ENCODE measurements around the gene TRIM39.
A peak's percentile ranks its signal among the peaks of the same experiment; 100 is the strongest.

Gene TRIM39

GRCh38 chr6:30326526-30327231, at the start of gene TRIM39 (continued):
- TF ChIP-seq, protein P1, sequence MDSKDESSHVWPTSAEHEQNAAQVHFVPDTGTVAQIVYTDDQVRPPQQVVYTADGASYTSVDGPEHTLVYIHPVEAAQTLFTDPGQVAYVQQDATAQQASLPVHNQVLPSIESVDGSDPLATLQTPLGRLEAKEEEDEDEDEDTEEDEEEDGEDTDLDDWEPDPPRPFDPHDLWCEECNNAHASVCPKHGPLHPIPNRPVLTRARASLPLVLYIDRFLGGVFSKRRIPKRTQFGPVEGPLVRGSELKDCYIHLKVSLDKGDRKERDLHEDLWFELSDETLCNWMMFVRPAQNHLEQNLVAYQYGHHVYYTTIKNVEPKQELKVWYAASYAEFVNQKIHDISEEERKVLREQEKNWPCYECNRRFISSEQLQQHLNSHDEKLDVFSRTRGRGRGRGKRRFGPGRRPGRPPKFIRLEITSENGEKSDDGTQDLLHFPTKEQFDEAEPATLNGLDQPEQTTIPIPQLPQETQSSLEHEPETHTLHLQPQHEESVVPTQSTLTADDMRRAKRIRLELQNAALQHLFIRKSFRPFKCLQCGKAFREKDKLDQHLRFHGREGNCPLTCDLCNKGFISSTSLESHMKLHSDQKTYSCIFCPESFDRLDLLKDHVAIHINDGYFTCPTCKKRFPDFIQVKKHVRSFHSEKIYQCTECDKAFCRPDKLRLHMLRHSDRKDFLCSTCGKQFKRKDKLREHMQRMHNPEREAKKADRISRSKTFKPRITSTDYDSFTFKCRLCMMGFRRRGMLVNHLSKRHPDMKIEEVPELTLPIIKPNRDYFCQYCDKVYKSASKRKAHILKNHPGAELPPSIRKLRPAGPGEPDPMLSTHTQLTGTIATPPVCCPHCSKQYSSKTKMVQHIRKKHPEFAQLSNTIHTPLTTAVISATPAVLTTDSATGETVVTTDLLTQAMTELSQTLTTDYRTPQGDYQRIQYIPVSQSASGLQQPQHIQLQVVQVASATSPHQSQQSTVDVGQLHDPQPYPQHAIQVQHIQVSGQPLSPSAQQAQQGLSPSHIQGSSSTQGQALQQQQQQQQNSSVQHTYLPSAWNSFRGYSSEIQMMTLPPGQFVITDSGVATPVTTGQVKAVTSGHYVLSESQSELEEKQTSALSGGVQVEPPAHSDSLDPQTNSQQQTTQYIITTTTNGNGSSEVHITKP (tag by site-specific recombination; IDR thresholded peaks at IDR 0.05) = peak; percentile 4; the same call in 1 of the 2 replicates
- TF ChIP-seq SP3 (tag by site-specific recombination; IDR thresholded peaks at IDR 0.05) (peak; percentile 43; the same call in 1 of the 2 replicates), BCL11B (tag by site-specific recombination; IDR thresholded peaks at IDR 0.05; ENCODE audit: low read depth) (no peak), ZNF585B (tag by site-specific recombination; IDR thresholded peaks at IDR 0.05) (no peak), ZNF362 (tag by site-specific recombination; IDR thresholded peaks at IDR 0.05) (no peak), ZNF146 (tag by site-specific recombination; IDR thresholded peaks at IDR 0.05) (no peak), ZNF324 (tag by site-specific recombination; IDR thresholded peaks at IDR 0.05) (no peak), PRDM1 (tag by site-specific recombination; IDR thresholded peaks at IDR 0.05) (no peak), ZNF514 (tag by site-specific recombination; IDR thresholded peaks at IDR 0.05) (no peak), ZNF16 (tag by site-specific recombination; IDR thresholded peaks at IDR 0.05; ENCODE audit: low read depth) (no peak), ZSCAN16 (tag by site-specific recombination; IDR thresholded peaks at IDR 0.05) (no peak), ZNF148 (tag by site-specific recombination; IDR thresholded peaks at IDR 0.05; ENCODE audit: borderline replicate concordance) (no peak), ZBTB44 (tag by site-specific recombination; IDR thresholded peaks at IDR 0.05) (0 out of 2 replicates have a peak, but pooled peaks have one; percentile 32), IKZF3 (tag by site-specific recombination; IDR thresholded peaks at IDR 0.05) (no peak), ZNF391 (tag by site-specific recombination; IDR thresholded peaks at IDR 0.05; ENCODE audit: borderline replicate concordance, low read depth) (no peak)
- TF ChIP-seq, protein P2, sequence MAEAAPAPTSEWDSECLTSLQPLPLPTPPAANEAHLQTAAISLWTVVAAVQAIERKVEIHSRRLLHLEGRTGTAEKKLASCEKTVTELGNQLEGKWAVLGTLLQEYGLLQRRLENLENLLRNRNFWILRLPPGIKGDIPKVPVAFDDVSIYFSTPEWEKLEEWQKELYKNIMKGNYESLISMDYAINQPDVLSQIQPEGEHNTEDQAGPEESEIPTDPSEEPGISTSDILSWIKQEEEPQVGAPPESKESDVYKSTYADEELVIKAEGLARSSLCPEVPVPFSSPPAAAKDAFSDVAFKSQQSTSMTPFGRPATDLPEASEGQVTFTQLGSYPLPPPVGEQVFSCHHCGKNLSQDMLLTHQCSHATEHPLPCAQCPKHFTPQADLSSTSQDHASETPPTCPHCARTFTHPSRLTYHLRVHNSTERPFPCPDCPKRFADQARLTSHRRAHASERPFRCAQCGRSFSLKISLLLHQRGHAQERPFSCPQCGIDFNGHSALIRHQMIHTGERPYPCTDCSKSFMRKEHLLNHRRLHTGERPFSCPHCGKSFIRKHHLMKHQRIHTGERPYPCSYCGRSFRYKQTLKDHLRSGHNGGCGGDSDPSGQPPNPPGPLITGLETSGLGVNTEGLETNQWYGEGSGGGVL (tag by site-specific recombination; IDR thresholded peaks at IDR 0.05) = no peak
- TF ChIP-seq, protein P3, sequence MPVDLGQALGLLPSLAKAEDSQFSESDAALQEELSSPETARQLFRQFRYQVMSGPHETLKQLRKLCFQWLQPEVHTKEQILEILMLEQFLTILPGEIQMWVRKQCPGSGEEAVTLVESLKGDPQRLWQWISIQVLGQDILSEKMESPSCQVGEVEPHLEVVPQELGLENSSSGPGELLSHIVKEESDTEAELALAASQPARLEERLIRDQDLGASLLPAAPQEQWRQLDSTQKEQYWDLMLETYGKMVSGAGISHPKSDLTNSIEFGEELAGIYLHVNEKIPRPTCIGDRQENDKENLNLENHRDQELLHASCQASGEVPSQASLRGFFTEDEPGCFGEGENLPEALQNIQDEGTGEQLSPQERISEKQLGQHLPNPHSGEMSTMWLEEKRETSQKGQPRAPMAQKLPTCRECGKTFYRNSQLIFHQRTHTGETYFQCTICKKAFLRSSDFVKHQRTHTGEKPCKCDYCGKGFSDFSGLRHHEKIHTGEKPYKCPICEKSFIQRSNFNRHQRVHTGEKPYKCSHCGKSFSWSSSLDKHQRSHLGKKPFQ (tag by site-specific recombination; IDR thresholded peaks at IDR 0.05) = no peak
- TF ChIP-seq, protein P4, sequence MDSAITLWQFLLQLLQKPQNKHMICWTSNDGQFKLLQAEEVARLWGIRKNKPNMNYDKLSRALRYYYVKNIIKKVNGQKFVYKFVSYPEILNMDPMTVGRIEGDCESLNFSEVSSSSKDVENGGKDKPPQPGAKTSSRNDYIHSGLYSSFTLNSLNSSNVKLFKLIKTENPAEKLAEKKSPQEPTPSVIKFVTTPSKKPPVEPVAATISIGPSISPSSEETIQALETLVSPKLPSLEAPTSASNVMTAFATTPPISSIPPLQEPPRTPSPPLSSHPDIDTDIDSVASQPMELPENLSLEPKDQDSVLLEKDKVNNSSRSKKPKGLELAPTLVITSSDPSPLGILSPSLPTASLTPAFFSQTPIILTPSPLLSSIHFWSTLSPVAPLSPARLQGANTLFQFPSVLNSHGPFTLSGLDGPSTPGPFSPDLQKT (IDR thresholded peaks at IDR 0.05; ENCODE audit: borderline replicate concordance, low read depth, low read length) = peak; percentile 79; the same call in 1 of the 2 replicates
- TF ChIP-seq, protein P5, sequence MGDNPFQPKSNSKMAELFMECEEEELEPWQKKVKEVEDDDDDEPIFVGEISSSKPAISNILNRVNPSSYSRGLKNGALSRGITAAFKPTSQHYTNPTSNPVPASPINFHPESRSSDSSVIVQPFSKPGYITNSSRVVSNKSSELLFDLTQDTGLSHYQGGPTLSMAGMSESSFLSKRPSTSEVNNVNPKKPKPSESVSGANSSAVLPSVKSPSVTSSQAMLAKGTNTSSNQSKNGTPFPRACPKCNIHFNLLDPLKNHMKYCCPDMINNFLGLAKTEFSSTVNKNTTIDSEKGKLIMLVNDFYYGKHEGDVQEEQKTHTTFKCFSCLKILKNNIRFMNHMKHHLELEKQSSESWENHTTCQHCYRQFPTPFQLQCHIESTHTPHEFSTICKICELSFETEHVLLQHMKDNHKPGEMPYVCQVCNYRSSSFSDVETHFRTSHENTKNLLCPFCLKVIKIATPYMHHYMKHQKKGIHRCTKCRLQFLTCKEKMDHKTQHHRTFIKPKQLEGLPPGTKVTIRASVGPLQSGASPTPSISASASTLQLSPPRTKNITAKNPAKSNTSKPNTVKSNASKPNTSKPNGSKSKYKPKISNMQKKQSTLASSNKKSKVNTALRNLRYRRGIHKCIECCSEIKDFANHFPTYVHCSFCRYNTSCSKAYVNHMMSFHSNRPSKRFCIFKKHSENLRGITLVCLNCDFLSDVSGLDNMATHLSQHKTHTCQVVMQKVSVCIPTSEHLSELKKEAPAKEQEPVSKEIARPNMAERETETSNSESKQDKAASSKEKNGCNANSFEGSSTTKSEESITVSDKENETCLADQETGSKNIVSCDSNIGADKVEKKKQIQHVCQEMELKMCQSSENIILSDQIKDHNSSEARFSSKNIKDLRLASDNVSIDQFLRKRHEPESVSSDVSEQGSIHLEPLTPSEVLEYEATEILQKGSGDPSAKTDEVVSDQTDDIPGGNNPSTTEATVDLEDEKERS (tag by site-specific recombination; IDR thresholded peaks at IDR 0.05) = no peak
